K562 (cell line): ENCODE measurements around the gene TIMP3. TPM values are rescaled to one million over a fixed set of nuclear protein-coding genes. Genes with fewer than 3 reads are reported as not detected.

ENCODE experiments used
- ATAC-seq: fragments of 200-7000 bp; cut with Tn5 transposase; 3 replicates; pipeline ENCODE4 v1.9.1; 2020; ENCODE audit warnings: moderate library complexity
- BruUV-seq: library from RNA; stranded (reverse); fragments of 400-500 nt; replicated peaks from 2 replicates; lab custom pipeline; 2021; lab: Mats Ljungman, UMichigan
- CTCF ChIA-PET: fragments of 300-600 bp; formaldehyde crosslinking; extraction: SDS; loops from one replicate; lab custom pipeline; 2021; ENCODE audit warnings: low intra/inter-chr PET ratio; lab: Yijun Ruan, JAX
- POLR2A ChIA-PET: fragments of 300-600, 350-650 bp; sonication (Branson Sonifier 250); formaldehyde crosslinking; extraction: SDS; loops from one replicate; lab custom pipeline; 2021; ENCODE audit warnings: antibody characterized with exemption, inconsistent platforms; lab: Yijun Ruan, JAX
- DNase-seq, 4 experiments: peaks; one replicate each; pipeline versions ENCODE4 v3.0.0 to v3.0.0-alpha.2; 2011 to 2018; ENCODE audit warnings: low spot score in 3 of 4, mixed read lengths in 3 of 4; ENCODE audit errors: extremely low read depth in 1 of 4
- FAIRE-seq: peaks from 2 replicates; lab custom pipeline; 2011; peaks lifted over from hg19 to GRCh38; lab: Jason Lieb, UNC
- H2AFZ ChIP-seq: 2 replicates; pipeline ENCODE4 v1.6.0; 2011; ENCODE audit warnings: low read depth, low read length, control low read depth, inconsistent platforms
- H3K27ac ChIP-seq: fragments of 200-600 bp; 3 replicates; pipeline ENCODE4 v1.8.0; 2011; ENCODE audit warnings: low read depth, mild to moderate bottlenecking, control low read depth, inconsistent platforms, low read length, moderate library complexity, mixed read lengths; ENCODE audit errors: extremely low read depth
- H3K27me3 ChIP-seq, 2 experiments: fragments of 300-600 bp in 1 of 2; 2 replicates in 1 of 2; 3 replicates in 1 of 2; pipeline versions ENCODE4 v1.6.0 to v1.8.0; 2011; ENCODE audit warnings: inconsistent platforms in 2 of 2, low read length in 2 of 2, mild to moderate bottlenecking in 1 of 2, mixed read lengths in 1 of 2, moderate library complexity in 1 of 2; ENCODE audit not compliant: control insufficient read depth in 2 of 2, insufficient read depth in 2 of 2
- H3K36me3 ChIP-seq: fragments of 300-600 bp; 3 replicates; pipeline ENCODE4 v1.8.0; 2011; ENCODE audit warnings: mild to moderate bottlenecking, low read length, inconsistent platforms; ENCODE audit not compliant: control insufficient read depth, insufficient read depth
- H3K4me1 ChIP-seq, 2 experiments: fragments of 200-600 bp in 1 of 2; replicated peaks in 1 of 2; 2 replicates in 1 of 2; 3 replicates in 1 of 2; pipeline versions ENCODE4 v1.5.1 to v1.8.0; 2011; ENCODE audit warnings: inconsistent platforms in 2 of 2, low read length in 2 of 2, mild to moderate bottlenecking in 1 of 2, mixed read lengths in 1 of 2, moderate library complexity in 1 of 2; ENCODE audit not compliant: control insufficient read depth in 2 of 2, insufficient read depth in 2 of 2
- H3K4me2 ChIP-seq: 2 replicates; pipeline ENCODE4 v1.6.1; 2011; ENCODE audit warnings: low read length, control low read depth, inconsistent platforms, mixed read lengths; ENCODE audit not compliant: insufficient read depth
- H3K4me3 ChIP-seq: fragments of 200-600 bp; sonication (generic), shearing (Covaris generic); 2 replicates; pipeline ENCODE4 v1.5.1; 2016; ENCODE audit warnings: control low read depth, inconsistent platforms
- H3K79me2 ChIP-seq: fragments of 200-600 bp; 3 replicates; pipeline ENCODE4 v1.8.0; 2011; ENCODE audit warnings: low read length, inconsistent platforms; ENCODE audit not compliant: control insufficient read depth, insufficient read depth
- H3K9ac ChIP-seq, 2 experiments: 2 replicates each; pipeline versions ENCODE4 v1.6.0 to v1.6.1; 2011; ENCODE audit warnings: low read depth in 2 of 2, low read length in 2 of 2, control low read depth in 1 of 2, inconsistent platforms in 1 of 2, mild to moderate bottlenecking in 1 of 2, mixed read lengths in 1 of 2; ENCODE audit not compliant: insufficient read depth in 1 of 2
- H3K9me1 ChIP-seq: one replicate; pipeline ENCODE4 v1.6.0; 2011; ENCODE audit warnings: inconsistent platforms, mild to moderate bottlenecking, low read length, moderate library complexity; ENCODE audit not compliant: control insufficient read depth, insufficient read depth
- H3K9me3 ChIP-seq: replicated peaks from 2 replicates; pipeline ENCODE4 v1.5.1; 2011; ENCODE audit warnings: low read depth, low read length, inconsistent platforms; ENCODE audit not compliant: control insufficient read depth, insufficient read depth
- H4K20me1 ChIP-seq: replicated peaks from 2 replicates; pipeline ENCODE4 v1.6.1; 2011; ENCODE audit warnings: low read length, inconsistent platforms, mixed read lengths; ENCODE audit not compliant: control insufficient read depth, insufficient read depth
- ASH1L ChIP-seq: fragments of 450-650 bp; IDR thresholded peaks from 2 replicates; pipeline ENCODE4 v1.6.1; 2018; ENCODE audit warnings: borderline replicate concordance, mild to moderate bottlenecking, low read depth; ENCODE audit not compliant: partially characterized antibody
- CBFB ChIP-seq: sonication (generic); formaldehyde crosslinking; IDR thresholded peaks from 2 replicates; pipeline ENCODE4 v1.4.0; 2020; ENCODE audit warnings: mild to moderate bottlenecking, missing genetic modification reagents
- ELF1 ChIP-seq: fragments of 200-800 bp; sonication (Bioruptor generic); IDR thresholded peaks from 2 replicates; pipeline ENCODE4 v1.6.1; 2016; ENCODE audit warnings: missing genetic modification characterization, missing compliant biosample characterization
- ELK3 ChIP-seq: fragments of 450-650 bp; formaldehyde crosslinking; IDR thresholded peaks from 2 replicates; pipeline ENCODE4 v1.4.0; 2020; ENCODE audit warnings: mild to moderate bottlenecking
- EP300 ChIP-seq: IDR thresholded peaks from 2 replicates; pipeline ENCODE4 v1.6.1; 2012; ENCODE audit warnings: low read length, improper control_type of control experiment
- HMGN3 ChIP-seq: IDR thresholded peaks from 2 replicates; pipeline ENCODE4 v1.6.1; 2011; ENCODE audit warnings: borderline replicate concordance, low read depth, mild to moderate bottlenecking, mixed read lengths, low read length; ENCODE audit not compliant: insufficient read length; ENCODE audit errors: extremely low read depth
- NCOA2 ChIP-seq, 2 experiments: fragments of 450-650 bp; IDR thresholded peaks; 2 replicates each; pipeline ENCODE4 v1.6.1; 2018; ENCODE audit warnings: mild to moderate bottlenecking in 2 of 2, moderate library complexity in 1 of 2; ENCODE audit not compliant: partially characterized antibody in 2 of 2
- NEUROD1 ChIP-seq: fragments of 150-350 bp; IDR thresholded peaks from 2 replicates; pipeline ENCODE4 v1.6.1; 2014; ENCODE audit warnings: borderline replicate concordance, low read length, low read depth; ENCODE audit not compliant: partially characterized antibody
- PHF20 ChIP-seq: fragments of 450-650 bp; IDR thresholded peaks from 2 replicates; pipeline ENCODE4 v1.6.1; 2018; ENCODE audit not compliant: partially characterized antibody
- PTTG1 ChIP-seq: fragments of 450-650 bp; IDR thresholded peaks from 2 replicates; pipeline ENCODE4 v1.6.1; 2016; ENCODE audit warnings: low read depth, mild to moderate bottlenecking, missing genetic modification characterization, missing compliant biosample characterization
- RBFOX2 ChIP-seq: fragments of 200-400 bp; formaldehyde crosslinking; IDR thresholded peaks from 2 replicates; pipeline ENCODE4 v1.6.1; 2017; ENCODE audit warnings: low read depth, mild to moderate bottlenecking, low read length, moderate library complexity
- THAP7 ChIP-seq: fragments of 250-450 bp; sonication (Bioruptor Pico); IDR thresholded peaks from 2 replicates; pipeline ENCODE4 v1.5.0; 2021
- XRCC4 ChIP-seq: IDR thresholded peaks from one replicate; pipeline ENCODE4 v1.6.1; 2011; ENCODE audit not compliant: insufficient read depth, insufficient read length; ENCODE audit errors: extremely low read depth
- ZNF121 ChIP-seq: sonication (generic); formaldehyde crosslinking; conservative IDR thresholded peaks from 2 replicates; pipeline ENCODE4 v1.8.0; 2022; ENCODE audit warnings: missing genetic modification reagents
- ZNF3 ChIP-seq: fragments of 250-450 bp; sonication (Bioruptor Pico); IDR thresholded peaks from 2 replicates; pipeline ENCODE4 v1.5.0; 2021; ENCODE audit warnings: mild to moderate bottlenecking, moderate library complexity
- ZNF445 ChIP-seq: fragments of 250-450 bp; sonication (Bioruptor Pico); IDR thresholded peaks from 2 replicates; pipeline ENCODE4 v1.4.0; 2020; ENCODE audit warnings: low read depth, mild to moderate bottlenecking, moderate library complexity
- WGBS: fragments of 100-300 bp; shearing (Covaris generic); methylation state at CpG from one replicate; pipeline ENCODE4 v1.1.6; 2016; ENCODE audit warnings: low coverage, mixed read lengths; ENCODE audit not compliant: insufficient coverage; ENCODE audit errors: missing lambda C conversion rate; 5-methylcytosine and 5-hydroxymethylcytosine counted together
- in situ Hi-C: fragments of 300-500 bp; cut with MboI; formaldehyde crosslinking; loops from 4 replicates; pipeline ENCODE4 v1.15.0; 2018; ENCODE audit warnings: inconsistent platforms, mixed read lengths
- intact Hi-C: fragments of 100-400 bp; cut with micrococcal nuclease; formaldehyde crosslinking; loops from 2 replicates; pipeline ENCODE4 v1.14.2; 2022
- polyA plus RNA-seq, 8 experiments: library from polyadenylated mRNA; depleted of rRNA in 4 of 8; stranded (reverse) in 5 of 8; unstranded in 3 of 8; fragments of >200 nt; fragmentation: Nextera tagmentation in 2 of 8; fragmentation: Illumina TruSeq in 1 of 8; extraction: Ambion mirVana in 2 of 8; extraction: Trizol in 1 of 8; gene quantifications; 2 replicates each; pipeline versions ENCODE4 v1.2.1 to v1.2.3, GENCODE V29; 2011 to 2014; ENCODE audit warnings: inconsistent platforms in 1 of 8, missing spikeins in 1 of 8
- total RNA-seq, 7 experiments: library from RNA; depleted of rRNA in 6 of 7; stranded (reverse); fragments of >200 nt in 6 of 7; fragmentation: Illumina TruSeq in 2 of 7; extraction: Trizol in 2 of 7; gene quantifications; 2 replicates each; pipeline versions ENCODE4 v1.2.1 to v1.2.3, GENCODE V29; 2011 to 2021; ENCODE audit warnings: low replicate concordance in 1 of 7

TIMP3 gene
- total and polyA plus RNA-seq, 9 of the 15 experiments (the other 6 are each of a cell fraction or from before 2014, with no cell fraction given): 0.07 to 0.73 (median 0.18) TPM

- POLR2A ChIA-PET: no interaction called here
- in situ Hi-C loops: no loop called here
- H2AFZ ChIP-seq: no peak overlapping the region
Observed at GRCh38 chr22:32830957-32831356, 29.5 kb downstream of the TIMP3 start.

More at GRCh38 chr22:32830957-32831356, 29.5 kb downstream of the TIMP3 start:
- FAIRE-seq (no peak), DNase-seq (no peak), ATAC-seq (no peak)
- H3K27ac ChIP-seq: no peak overlapping the region
- CTCF ChIA-PET: no interaction called here
- TF ChIP-seq PHF20 (no peak), XRCC4 (no peak), CBFB (CRISPR knock-in tag) (no peak), ZNF445 (CRISPR knock-in tag) (no peak), ASH1L (no peak), ZNF3 (CRISPR knock-in tag) (no peak), ELK3 (CRISPR knock-in tag) (no peak), NEUROD1 (no peak), ZNF121 (CRISPR knock-in tag) (no peak), EP300 (no peak), RBFOX2 (no peak), HMGN3 (no peak), ELF1 (no peak), THAP7 (CRISPR knock-in tag) (no peak), NCOA2 (IDR thresholded peaks at IDR 0.05; ENCODE audit: partially characterized antibody in 2 of 2) (no peak), PTTG1 (no peak)
- intact Hi-C loops: no loop called here
- no peaks in the 10 kb centered on the region for H3K9me1 ChIP-seq
- H3K4me3 ChIP-seq: no peak overlapping the region
- no peaks in the 10 kb centered on the region for H3K79me2 ChIP-seq
- peaks cover 3 to 10% of the 10 kb centered on the region in 2 experiments; a peak in 2 of 5 replicates for H3K27me3 ChIP-seq
- no peaks in the 10 kb centered on the region; the same call in 1 of the 2 replicates for H4K20me1 ChIP-seq
- H3K36me3 ChIP-seq: no peaks in the 10 kb centered on the region
- whole genome bisulfite sequencing: 0% methylated on average over 1 of the region's 2 CpGs
- no peak overlapping the region for H3K9ac ChIP-seq
- no peak overlapping the region for H3K4me2 ChIP-seq
- H3K4me1 ChIP-seq: no peaks in the 10 kb centered on the region
- H3K9me3 ChIP-seq: no peaks in the 10 kb centered on the region
- no TSS peak for BruUV-seq
